Smooth muscle cell (in vitro differentiated cells): Measurements from ENCODE around the gene HSPA9. TPM values are rescaled to one million over a fixed set of nuclear protein-coding genes. Genes with fewer than 3 reads are reported as not detected.

Experiments
- DNase-seq: peaks from one replicate; lab custom pipeline; 2025; ENCODE audit not compliant: unreplicated experiment; lab: John Stamatoyannopoulos, UW
- H2AFZ ChIP-seq: fragments of 200-600 bp; sonication (generic); 2 replicates; pipeline ENCODE4 v1.6.0; 2016; ENCODE audit warnings: antibody characterized with exemption, low read depth, mild to moderate bottlenecking
- H3F3A ChIP-seq: fragments of 200-600 bp; sonication (generic); 2 replicates; pipeline ENCODE4 v1.6.0; 2017; ENCODE audit warnings: antibody characterized with exemption, low read depth
- H3K27ac ChIP-seq: fragments of 200-600 bp; sonication (generic); 2 replicates; pipeline ENCODE4 v1.5.1; 2016; ENCODE audit warnings: low read depth, mild to moderate bottlenecking
- H3K27me3 ChIP-seq: fragments of 200-600 bp; sonication (generic); 2 replicates; pipeline ENCODE4 v1.6.1; 2016; ENCODE audit warnings: low read depth, mild to moderate bottlenecking
- H3K36me3 ChIP-seq: fragments of 200-600 bp; sonication (generic); 2 replicates; pipeline ENCODE4 v1.5.1; 2016; ENCODE audit warnings: low read depth
- H3K4me1 ChIP-seq: fragments of 200-600 bp; sonication (generic); 2 replicates; pipeline ENCODE4 v1.5.1; 2016; ENCODE audit warnings: low read depth
- H3K4me2 ChIP-seq: fragments of 200-600 bp; sonication (generic); 2 replicates; pipeline ENCODE4 v1.6.0; 2016; ENCODE audit warnings: mild to moderate bottlenecking
- H3K4me3 ChIP-seq: fragments of 200-600 bp; sonication (generic); 2 replicates; pipeline ENCODE4 v1.5.1; 2016; ENCODE audit warnings: mild to moderate bottlenecking
- H3K79me2 ChIP-seq: fragments of 200-600 bp; sonication (generic); 2 replicates; pipeline ENCODE4 v1.6.0; 2016; ENCODE audit warnings: low read depth, mild to moderate bottlenecking
- H3K9ac ChIP-seq: fragments of 200-600 bp; sonication (generic); 2 replicates; pipeline ENCODE4 v1.6.0; 2016; ENCODE audit warnings: low read depth
- H3K9me3 ChIP-seq: fragments of 200-600 bp; sonication (generic); replicated peaks from 2 replicates; pipeline ENCODE4 v1.5.1; 2016; ENCODE audit warnings: low read depth
- H4K20me1 ChIP-seq: fragments of 200-600 bp; sonication (generic); 2 replicates; pipeline ENCODE4 v1.6.0; 2016; ENCODE audit warnings: low read depth
- CTCF ChIP-seq: fragments of 200-600 bp; sonication (generic); IDR thresholded peaks from 2 replicates; pipeline ENCODE4 v1.5.1; 2017; ENCODE audit warnings: borderline replicate concordance, mild to moderate bottlenecking, antibody characterized with exemption; ENCODE audit not compliant: insufficient read depth, poor library complexity, severe bottlenecking
- WGBS: methylation state at CpG from one replicate; pipeline ENCODE4 v1.1.7; 2016; ENCODE audit warnings: low lambda C conversion rate; 5-methylcytosine and 5-hydroxymethylcytosine counted together
- polyA plus RNA-seq: library from polyadenylated mRNA; unstranded; fragments of >200 nt; fragmentation: Nextera tagmentation; extraction: Ambion mirVana; gene quantifications from 2 replicates; pipeline ENCODE4 v1.2.1, GENCODE V29; 2016
- total RNA-seq: library from RNA; depleted of rRNA; stranded (reverse); fragments of >200 nt; gene quantifications from 2 replicates; pipeline ENCODE4 v1.2.3, GENCODE V29; 2014

Gene HSPA9
- total and polyA plus RNA-seq, 2 experiments from 2014 or later = 136 to 263 TPM

GRCh38 chr5:138583984-138584637 is 8.9 kb upstream of the HSPA9 start:
- no peak overlapping the region for H3K9ac ChIP-seq
- H3K79me2 ChIP-seq = no peaks in the 10 kb centered on the region
- DNase-seq = no peak
- H3K9me3 ChIP-seq = no peaks in the 10 kb centered on the region
- no peak overlapping the region for H3K4me2 ChIP-seq
- no peaks in the 10 kb centered on the region for H3K4me1 ChIP-seq
- 83% methylated on average over 8 of the region's 8 CpGs for WGBS
- H3K27me3 ChIP-seq = no peaks in the 10 kb centered on the region
- H3F3A ChIP-seq = no peaks in the 10 kb centered on the region
- no peak for TF ChIP-seq CTCF
- no peak overlapping the region for H3K4me3 ChIP-seq
- H4K20me1 ChIP-seq = no peaks in the 10 kb centered on the region
- H2AFZ ChIP-seq = no peak overlapping the region
- no peaks in the 10 kb centered on the region for H3K36me3 ChIP-seq
- H3K27ac ChIP-seq = no peak overlapping the region

- Histone ChIP-seq H3K36me3 (no peaks in the 10 kb centered on the region), H3K4me2 (no peak overlapping the region), H3K4me3 (no peak overlapping the region), H3F3A (no peaks in the 10 kb centered on the region), H3K79me2 (no peaks in the 10 kb centered on the region), H3K9ac (no peak overlapping the region), H3K27ac (no peak overlapping the region), H3K4me1 (no peaks in the 10 kb centered on the region), H3K27me3 (no peaks in the 10 kb centered on the region), H2AFZ (no peak overlapping the region), H3K9me3 (no peaks in the 10 kb centered on the region), H4K20me1 (no peaks in the 10 kb centered on the region)
- no peak for TF ChIP-seq CTCF
- 94% methylated on average over 3 of the region's 3 CpGs for WGBS
- no peak for DNase-seq
Observed at GRCh38 chr5:138582959-138583358, 7.8 kb upstream of the HSPA9 start.

- Histone ChIP-seq H3K27me3 (no peaks in the 10 kb centered on the region), H3K4me2 (no peak overlapping the region), H3K27ac (no peak overlapping the region), H3K36me3 (no peaks in the 10 kb centered on the region), H3K9me3 (no peaks in the 10 kb centered on the region), H3K4me1 (peaks cover 4% of the 10 kb centered on the region), H4K20me1 (no peaks in the 10 kb centered on the region), H3K9ac (no peak overlapping the region), H3F3A (no peaks in the 10 kb centered on the region), H3K79me2 (no peaks in the 10 kb centered on the region), H2AFZ (no peak overlapping the region), H3K4me3 (no peak overlapping the region)
- no peak for DNase-seq
- no peak for TF ChIP-seq CTCF
Observed at GRCh38 chr5:138580777-138581176, 5.6 kb upstream of the HSPA9 start.

- no peaks in the 10 kb centered on the region for H3F3A ChIP-seq
- H3K36me3 ChIP-seq = no peaks in the 10 kb centered on the region
- no peak overlapping the region for H3K9ac ChIP-seq
- H3K79me2 ChIP-seq = no peaks in the 10 kb centered on the region
- no peak for DNase-seq
- H3K4me2 ChIP-seq = no peak overlapping the region
- H2AFZ ChIP-seq = no peak overlapping the region
- no peak for TF ChIP-seq CTCF
- H3K9me3 ChIP-seq = no peaks in the 10 kb centered on the region
- H3K27me3 ChIP-seq = no peaks in the 10 kb centered on the region
- WGBS = 89% methylated on average over 2 of the region's 2 CpGs
- no peak overlapping the region for H3K27ac ChIP-seq
- no peaks in the 10 kb centered on the region for H4K20me1 ChIP-seq
- H3K4me3 ChIP-seq = no peak overlapping the region
- H3K4me1 ChIP-seq = peaks cover 4% of the 10 kb centered on the region
Observed at GRCh38 chr5:138580001-138580400, 4.8 kb upstream of the HSPA9 start.
